AG10803 (cell line): ENCODE data around the gene ITIH1.

Experiments used
- DNase-seq: peaks from one replicate; pipeline ENCODE4 v3.0.0; 2010; ENCODE audit warnings: low read depth
- H3K4me3 ChIP-seq: 2 replicates; pipeline ENCODE4 v1.5.1; 2011; ENCODE audit warnings: mild to moderate bottlenecking, low read length, control low read depth
- CTCF ChIP-seq: conservative IDR thresholded peaks from 2 replicates; pipeline ENCODE4 v1.5.1; 2011; ENCODE audit warnings: mild to moderate bottlenecking, low read length, control low read depth, inconsistent platforms

Gene ITIH1

GRCh38 chr3:52829482-52829881, 52.1 kb downstream of the ITIH1 start:
- H3K4me3 ChIP-seq = no peak overlapping the region
- no peak for DNase-seq
- no peak for TF ChIP-seq CTCF

GRCh38 chr3:52829906-52830463, 52.6 kb downstream of the ITIH1 start:
- H3K4me3 ChIP-seq = no peak overlapping the region
- no peak for DNase-seq

DNA sequence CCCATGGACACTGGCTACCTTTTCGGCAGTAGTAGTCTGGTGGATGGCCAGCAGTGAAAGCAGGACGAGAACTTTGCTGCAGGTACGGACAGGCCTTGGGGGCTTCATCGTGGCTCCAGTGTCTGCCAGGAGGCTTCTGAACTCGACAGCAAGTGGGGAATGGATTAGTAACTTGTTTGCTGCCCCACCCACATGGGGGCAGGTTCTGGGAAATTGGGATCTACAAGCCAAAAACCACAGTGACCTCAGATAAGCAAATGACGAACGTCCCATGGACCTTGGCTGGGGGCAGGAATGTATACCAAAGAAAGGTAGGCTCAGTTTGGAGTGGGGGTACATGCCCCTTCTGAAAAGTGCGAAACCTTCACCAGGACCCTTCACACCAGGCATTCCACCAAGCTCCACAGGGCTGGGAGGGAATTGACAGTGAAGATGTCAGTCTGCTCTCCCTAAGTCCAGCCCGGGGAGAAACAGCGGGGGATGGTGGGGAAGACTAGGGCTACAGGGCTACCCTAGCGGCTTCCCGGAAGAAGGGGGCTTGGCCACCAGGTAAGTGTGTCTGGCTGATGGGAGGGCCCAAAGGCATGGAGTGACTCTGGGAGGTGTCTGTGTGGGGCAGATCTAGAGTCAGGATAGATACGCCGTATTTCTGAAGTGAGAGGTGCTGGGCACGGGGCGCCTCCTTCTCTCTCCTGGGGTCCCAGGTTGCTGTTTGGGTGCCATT, 53.3 kb downstream of the ITIH1 start, which contains the start of gene ITIH4:
Gene ITIH4, minus strand, starts transcription at position 138 of the 724 bp plus-strand sequence. Its CDS starts 30 bp downstream, at position 108.
- no peak for TF ChIP-seq CTCF

More at GRCh38 chr3:52829906-52830463, 52.6 kb downstream of the ITIH1 start:
- TF ChIP-seq CTCF = no peak

GRCh38 chr3:52831500-52832301, 54.3 kb downstream of the ITIH1 start:
- TF ChIP-seq CTCF = no peak
- DNase-seq = peak; percentile 74
- no peak overlapping the region for H3K4me3 ChIP-seq

More for the DNA sequence above, 53.3 kb downstream of the ITIH1 start, which contains the start of gene ITIH4:
- no peak for DNase-seq
- H3K4me3 ChIP-seq = no peak within 1 kb of the TSS

DNA sequence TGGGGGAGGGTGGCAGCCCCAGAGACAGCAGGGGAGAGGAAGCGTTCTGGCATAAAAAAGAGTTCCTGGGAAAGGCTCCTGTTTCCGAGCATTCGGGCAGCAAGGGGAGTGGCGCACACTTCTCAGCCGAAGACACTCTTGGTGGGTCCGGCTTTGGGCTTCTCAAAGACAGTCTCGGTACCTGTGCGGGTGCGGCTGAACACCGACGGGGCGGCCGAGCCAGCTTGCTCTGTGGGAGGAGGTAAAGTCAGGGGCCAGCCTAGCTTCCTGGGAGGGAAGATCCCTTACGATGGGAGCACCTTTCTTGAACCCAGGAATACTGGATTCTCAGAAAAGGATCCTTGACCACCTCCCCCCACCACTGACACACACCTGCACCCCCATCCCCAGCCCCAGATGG, 55.8 kb downstream of the ITIH1 start:
- TF ChIP-seq CTCF = no peak
- DNase-seq = no peak

DNA sequence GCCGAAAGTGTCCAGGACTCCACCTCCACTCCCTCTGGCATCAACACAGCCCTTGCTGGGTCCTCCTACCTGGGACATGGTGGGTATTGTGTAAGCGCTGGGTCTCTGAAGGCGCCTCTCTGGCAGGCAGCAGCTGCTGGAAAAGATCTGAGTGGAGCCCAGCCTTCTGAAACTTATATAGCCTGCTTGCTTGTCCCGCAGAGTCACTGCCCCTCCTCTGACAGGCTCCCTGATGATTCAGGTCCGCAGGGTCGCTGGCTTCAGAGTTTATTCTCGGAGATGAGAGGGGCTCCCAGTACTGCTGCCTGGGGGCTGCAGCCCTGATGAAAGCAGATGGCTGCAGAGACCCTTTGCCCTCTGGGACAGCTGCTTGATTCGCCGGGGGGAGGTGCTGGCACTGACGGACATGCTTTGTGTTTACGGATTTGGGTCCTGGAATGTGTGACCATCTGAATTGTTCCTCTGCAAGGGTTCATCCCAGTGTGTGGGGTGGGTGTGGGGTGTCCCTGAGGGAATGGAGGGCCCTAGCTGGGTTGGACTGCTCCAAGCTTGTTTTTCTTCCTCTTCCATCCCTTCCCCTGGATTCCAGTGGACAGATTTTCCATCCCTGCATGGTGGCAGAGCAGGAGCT, 57.6 kb downstream of the ITIH1 start, which contains the start of gene MUSTN1:
Gene MUSTN1, minus strand, starts transcription at position 149 of the 631 bp plus-strand sequence. Its CDS starts 71 bp downstream, at position 78.
- no peak within 1 kb of the TSS for H3K4me3 ChIP-seq
- DNase-seq = peak; percentile 20
- TF ChIP-seq CTCF = no peak

More for the DNA sequence above, 55.8 kb downstream of the ITIH1 start:
- H3K4me3 ChIP-seq = no peak overlapping the region
